GM15510 (cell line): ENCODE results near the gene FHIT.

Source experiments
- POLR2A ChIP-seq: IDR thresholded peaks from 3 replicates; pipeline ENCODE4 v1.6.1; 2011; ENCODE audit warnings: borderline replicate concordance; ENCODE audit not compliant: insufficient read length; ENCODE audit errors: extremely low read depth

FHIT gene

GRCh38 chr3:60202052-60202726 lies 1049.1 kb downstream of the FHIT start:
- no peak for TF ChIP-seq POLR2A

GRCh38 chr3:60199306-60199705 lies 1051.9 kb downstream of the FHIT start:
- no peak for TF ChIP-seq POLR2A

GRCh38 chr3:60198179-60198720 lies 1053.0 kb downstream of the FHIT start:
- no peak for TF ChIP-seq POLR2A

GRCh38 chr3:60192297-60193114 lies 1058.7 kb downstream of the FHIT start:
- TF ChIP-seq POLR2A = no peak

GRCh38 chr3:60190073-60190472 lies 1061.2 kb downstream of the FHIT start:
- no peak for TF ChIP-seq POLR2A

GRCh38 chr3:60189304-60189703 lies 1061.9 kb downstream of the FHIT start:
- no peak for TF ChIP-seq POLR2A

- no peak for TF ChIP-seq POLR2A
Measured at GRCh38 chr3:60188803-60189202, 1062.4 kb downstream of the FHIT start.

- no peak for TF ChIP-seq POLR2A
Measured at GRCh38 chr3:60187343-60187742, 1063.9 kb downstream of the FHIT start.

- no peak for TF ChIP-seq POLR2A
Measured at GRCh38 chr3:60186359-60186758, 1064.9 kb downstream of the FHIT start.

GRCh38 chr3:60185161-60185560 lies 1066.1 kb downstream of the FHIT start:
- no peak for TF ChIP-seq POLR2A

- no peak for TF ChIP-seq POLR2A
Measured at GRCh38 chr3:60182697-60183096, 1068.6 kb downstream of the FHIT start.

GRCh38 chr3:60178931-60179653 lies 1072.2 kb downstream of the FHIT start:
- TF ChIP-seq POLR2A = no peak

GRCh38 chr3:60177726-60178125 lies 1073.5 kb downstream of the FHIT start:
- no peak for TF ChIP-seq POLR2A

- TF ChIP-seq POLR2A = no peak
Measured at GRCh38 chr3:60176614-60177013, 1074.6 kb downstream of the FHIT start.

GRCh38 chr3:60175680-60176079 lies 1075.6 kb downstream of the FHIT start:
- no peak for TF ChIP-seq POLR2A
